ENCODE results near the gene AIMP1.

The AIMP1 gene

GRCh38 chr4:106315968-106316772, at the start of gene AIMP1, which contains the start of gene TBCK:
AIMP1 (plus strand) TSS chr4:106316550; CDS start chr4:106325010, 8,460 bp downstream.
TBCK (minus strand) TSS chr4:106316209; CDS start chr4:106308960, 7,249 bp downstream.
- TF ChIP-seq CTCF (IDR thresholded peaks at IDR 0.05): no peak

GRCh38 chr4:106268786-106269185, 47.6 kb upstream of the AIMP1 start:
- TF ChIP-seq CTCF (IDR thresholded peaks at IDR 0.05): no peak

GRCh38 chr4:106269711-106270110, 46.6 kb upstream of the AIMP1 start:
- TF ChIP-seq CTCF (IDR thresholded peaks at IDR 0.05): no peak

- TF ChIP-seq CTCF (IDR thresholded peaks at IDR 0.05): no peak
These were observed 45.6 kb upstream of the AIMP1 start for GRCh38 chr4:106270736-106271135.

- no peak for TF ChIP-seq CTCF (IDR thresholded peaks at IDR 0.05)
These were observed 42.5 kb upstream of the AIMP1 start for GRCh38 chr4:106273831-106274230.

- no peak for TF ChIP-seq CTCF (IDR thresholded peaks at IDR 0.05)
These were observed 39.1 kb upstream of the AIMP1 start for GRCh38 chr4:106277140-106277675.

- TF ChIP-seq CTCF (IDR thresholded peaks at IDR 0.05): no peak
These were observed 32.1 kb upstream of the AIMP1 start for GRCh38 chr4:106284227-106284626.

Data from LNCAP (cell line).